ENCODE data around the gene DMRTB1. TPM values are rescaled to one million over a fixed set of nuclear protein-coding genes. Genes with fewer than 3 reads are reported as not detected.

Gene DMRTB1
- total and polyA plus RNA-seq, 2 of the 8 experiments (the other 6 are each of a cell fraction or from before 2014, with no cell fraction given) = 0.06 to 0.35 TPM

- TF ChIP-seq CTCF (IDR thresholded peaks at IDR 0.05; ENCODE audit: control extremely low read depth in 1 of 3, insufficient read depth in 1 of 3, low read depth in 1 of 3, low read length in 3 of 3) (no peak), ATF3 (IDR thresholded peaks at IDR 0.05; ENCODE audit: insufficient read depth, low read depth, low read length) (no peak), HDAC6 (IDR thresholded peaks at IDR 0.05; ENCODE audit: low read depth, low read length) (no peak), SP2 (IDR thresholded peaks at IDR 0.05; ENCODE audit: low read length) (no peak), NANOG (IDR thresholded peaks at IDR 0.05; ENCODE audit: insufficient read depth, low read depth, low read length, poor library complexity, severe bottlenecking) (no peak), POLR2A (IDR thresholded peaks at IDR 0.05; ENCODE audit: control extremely low read depth in 1 of 2, low read depth in 2 of 2, low read length in 2 of 2) (no peak)
Observed at GRCh38 chr1:53514436-53514835, 55.2 kb downstream of the DMRTB1 start (continued).
